ENCODE measurements around the gene THSD4. TPM values are rescaled to one million over a fixed set of nuclear protein-coding genes. Genes with fewer than 3 reads are reported as not detected.

The THSD4 gene
- total RNA-seq, 1 donor from 2014 or later: 151 TPM

GRCh38 chr15:71712182-71712581 is 596.9 kb downstream of the THSD4 start:
- Histone ChIP-seq H3K9me3 (no peaks in the 10 kb centered on the region), H3K36me3 (no peaks in the 10 kb centered on the region), H3K27ac (no peak overlapping the region), H3K4me3 (no peak overlapping the region), H3K4me1 (peaks cover 3 to 33% of the 10 kb centered on the region in 2 donors), H3K27me3 (no peaks in the 10 kb centered on the region)
- intact Hi-C loops (cut with DNase I): no loop called here
- DNase-seq (ENCODE audit: low spot score in 2 of 2): no peak
- TF ChIP-seq CTCF (IDR thresholded peaks at IDR 0.05): no peak

- Histone ChIP-seq H3K4me3 (no peak overlapping the region), H3K36me3 (no peaks in the 10 kb centered on the region), H3K27ac (no peak overlapping the region), H3K4me1 (peaks cover 0 to 22% of the 10 kb centered on the region in 2 donors), H3K27me3 (no peaks in the 10 kb centered on the region), H3K9me3 (no peaks in the 10 kb centered on the region)
- no peak for TF ChIP-seq CTCF (IDR thresholded peaks at IDR 0.05)
- DNase-seq (ENCODE audit: low spot score in 2 of 2): no peak
- intact Hi-C loops (cut with DNase I): no loop called here
These were observed 598.0 kb downstream of the THSD4 start for GRCh38 chr15:71713191-71713809.

GRCh38 chr15:71715914-71716313 is 600.6 kb downstream of the THSD4 start:
- Histone ChIP-seq H3K27ac (peak overlapping the region; percentile 37 to 58), H3K27me3 (no peaks in the 10 kb centered on the region), H3K9me3 (no peaks in the 10 kb centered on the region), H3K4me1 (peaks cover 0 to 3% of the 10 kb centered on the region in 2 donors), H3K36me3 (no peaks in the 10 kb centered on the region), H3K4me3 (no peak overlapping the region)
- no peak for DNase-seq (ENCODE audit: low spot score in 2 of 2)
- intact Hi-C loops (cut with DNase I): no loop called here
- no peak for TF ChIP-seq CTCF (IDR thresholded peaks at IDR 0.05)

GRCh38 chr15:71716990-71717389 is 601.7 kb downstream of the THSD4 start:
- Histone ChIP-seq H3K27me3 (no peaks in the 10 kb centered on the region), H3K36me3 (no peaks in the 10 kb centered on the region), H3K4me1 (peaks cover 0 to 3% of the 10 kb centered on the region in 2 donors), H3K27ac (peak overlapping the region in 1 of 2 donors; percentile 58), H3K4me3 (no peak overlapping the region), H3K9me3 (no peaks in the 10 kb centered on the region)
- DNase-seq (ENCODE audit: low spot score in 2 of 2): no peak
- intact Hi-C loops (cut with DNase I): no loop called here
- no peak for TF ChIP-seq CTCF (IDR thresholded peaks at IDR 0.05)

GRCh38 chr15:71718116-71718910 is 603.0 kb downstream of the THSD4 start:
- no peaks in the 10 kb centered on the region for H3K36me3 ChIP-seq
- no peaks in the 10 kb centered on the region for H3K9me3 ChIP-seq
- DNase-seq (ENCODE audit: low spot score in 2 of 2): no peak
- intact Hi-C loops (cut with DNase I): no loop called here
- no peak for TF ChIP-seq CTCF (IDR thresholded peaks at IDR 0.05)
- no peak overlapping the region for H3K27ac ChIP-seq
- H3K4me3 ChIP-seq: no peak overlapping the region
- H3K27me3 ChIP-seq: no peaks in the 10 kb centered on the region
- peaks cover 0 to 3% of the 10 kb centered on the region in 2 donors for H3K4me1 ChIP-seq

Data from ascending aorta (tissue), 2 donors.